H1 (cell line): ENCODE data around the gene NAT10. TPM values are rescaled to one million over a fixed set of nuclear protein-coding genes. Genes with fewer than 3 reads are reported as not detected.

Experiments
- CTCF ChIA-PET: fragments of 300-600 bp; sonication (Branson Sonifier 250); formaldehyde crosslinking; loops from one replicate; lab custom pipeline; 2021; ENCODE audit not compliant: partially characterized antibody; lab: Charles Lee
- POLR2A ChIA-PET: fragments of 300-600 bp; sonication (Branson Sonifier 250); formaldehyde crosslinking; loops from one replicate; lab custom pipeline; 2021; ENCODE audit warnings: inconsistent platforms; ENCODE audit not compliant: partially characterized antibody; lab: Charles Lee
- DNase-seq, 2 experiments: peaks; one replicate each; pipeline versions ENCODE4 v3.0.0 to v3.0.0-alpha.2; 2010 to 2022; ENCODE audit warnings: low spot score in 2 of 2, low read depth in 1 of 2, mixed read lengths in 1 of 2
- FAIRE-seq: peaks from 2 replicates; lab custom pipeline; 2011; peaks lifted over from hg19 to GRCh38; lab: Jason Lieb, UNC
- H2AFZ ChIP-seq: 2 replicates; pipeline ENCODE4 v1.8.1; 2012; ENCODE audit warnings: low read length, inconsistent platforms
- H2AK5ac ChIP-seq: 2 replicates; pipeline ENCODE4 v1.6.1; 2013; ENCODE audit warnings: low read depth, low read length
- H2BK120ac ChIP-seq: replicated peaks from 2 replicates; pipeline ENCODE3; 2013; ENCODE audit warnings: low read depth, low read length, inconsistent platforms
- H2BK12ac ChIP-seq: 2 replicates; pipeline ENCODE4 v1.6.1; 2013; ENCODE audit warnings: low read depth, low read length
- H2BK15ac ChIP-seq: 2 replicates; pipeline ENCODE4 v1.6.1; 2013; ENCODE audit warnings: low read length
- H2BK20ac ChIP-seq: 2 replicates; pipeline ENCODE4 v1.6.1; 2013; ENCODE audit warnings: low read length
- H2BK5ac ChIP-seq: 2 replicates; pipeline ENCODE4 v1.6.1; 2013; ENCODE audit warnings: low read depth, low read length
- H3K14ac ChIP-seq: 2 replicates; pipeline ENCODE4 v1.6.1; 2013; ENCODE audit warnings: inconsistent platforms; ENCODE audit not compliant: insufficient read length
- H3K18ac ChIP-seq: 2 replicates; pipeline ENCODE4 v1.6.1; 2013; ENCODE audit warnings: low read length; ENCODE audit errors: extremely low read depth
- H3K23ac ChIP-seq: 2 replicates; pipeline ENCODE4 v1.6.1; 2013; ENCODE audit warnings: inconsistent platforms; ENCODE audit not compliant: insufficient read length
- H3K23me2 ChIP-seq: 2 replicates; pipeline ENCODE4 v1.6.1; 2013; ENCODE audit warnings: low read depth, low read length
- H3K27ac ChIP-seq: 2 replicates; pipeline ENCODE4 v1.6.1; 2011; ENCODE audit warnings: low read depth, low read length, inconsistent platforms
- H3K27me3 ChIP-seq, 4 experiments: replicated peaks in 1 of 4; 1 replicate in 1 of 4; 2 replicates in 3 of 4; pipeline versions ENCODE4 v1.6.1 to v1.8.1; 2011 to 2013; ENCODE audit warnings: low read length in 3 of 4, mild to moderate bottlenecking in 3 of 4, inconsistent platforms in 2 of 4, mixed read lengths in 2 of 4, moderate library complexity in 1 of 4; ENCODE audit not compliant: control insufficient read depth in 3 of 4, insufficient read depth in 3 of 4; ENCODE audit errors: extremely low read depth in 1 of 4
- H3K36me3 ChIP-seq, 4 experiments: 2 replicates each; pipeline versions ENCODE4 v1.6.1 to v1.8.1; 2011 to 2013; ENCODE audit warnings: mild to moderate bottlenecking in 4 of 4, low read length in 3 of 4, moderate library complexity in 2 of 4, control low read depth in 1 of 4, inconsistent platforms in 1 of 4; ENCODE audit not compliant: insufficient read depth in 4 of 4, control insufficient read depth in 2 of 4
- H3K4ac ChIP-seq: replicated peaks from 2 replicates; pipeline ENCODE3; 2013; ENCODE audit warnings: low read length, low read depth, mixed read lengths, inconsistent platforms; ENCODE audit not compliant: insufficient read length
- H3K4me1 ChIP-seq, 4 experiments: replicated peaks in 1 of 4; 1 replicate in 1 of 4; 2 replicates in 3 of 4; pipeline versions ENCODE4 v1.6.1 to v1.8.1; 2011 to 2013; ENCODE audit warnings: low read length in 3 of 4, inconsistent platforms in 2 of 4, mixed read lengths in 1 of 4; ENCODE audit not compliant: insufficient read depth in 4 of 4, control insufficient read depth in 3 of 4
- H3K4me2 ChIP-seq, 2 experiments: 2 replicates each; pipeline versions ENCODE4 v1.6.1 to v1.8.1; 2011 to 2013; ENCODE audit warnings: low read depth in 2 of 2, low read length in 2 of 2, control low read depth in 1 of 2, inconsistent platforms in 1 of 2, mild to moderate bottlenecking in 1 of 2; ENCODE audit not compliant: insufficient read depth in 1 of 2
- H3K4me3 ChIP-seq, 4 experiments: fragments of 200-600, 300-600 bp in 1 of 4; sonication (generic), shearing (Covaris generic), sonication (Bioruptor Twin) in 1 of 4; 2 replicates each; pipeline versions ENCODE4 v1.5.1 to v1.8.1; 2011 to 2016; ENCODE audit warnings: low read length in 4 of 4, low read depth in 3 of 4, control low read depth in 2 of 4, inconsistent platforms in 2 of 4, mild to moderate bottlenecking in 2 of 4, mixed read lengths in 1 of 4, moderate library complexity in 1 of 4; ENCODE audit not compliant: insufficient read depth in 2 of 4; ENCODE audit errors: extremely low read depth in 1 of 4
- H3K56ac ChIP-seq: replicated peaks from 2 replicates; pipeline ENCODE3; 2013; ENCODE audit warnings: low read depth, mild to moderate bottlenecking, mixed read lengths, low read length, inconsistent platforms; ENCODE audit not compliant: insufficient read length
- H3K79me1 ChIP-seq: 2 replicates; pipeline ENCODE4 v1.6.1; 2013; ENCODE audit warnings: low read depth, low read length, control low read depth
- H3K79me2 ChIP-seq, 2 experiments: 2 replicates each; pipeline versions ENCODE4 v1.6.1 to v1.8.1; 2012 to 2013; ENCODE audit warnings: low read length in 2 of 2, mild to moderate bottlenecking in 2 of 2, inconsistent platforms in 1 of 2; ENCODE audit not compliant: insufficient read depth in 2 of 2, control insufficient read depth in 1 of 2
- H3K9ac ChIP-seq, 4 experiments: replicated peaks in 1 of 4; 1 replicate in 1 of 4; 2 replicates in 3 of 4; pipeline versions ENCODE4 v1.6.1 to v1.8.1; 2011 to 2013; ENCODE audit warnings: low read depth in 3 of 4, low read length in 3 of 4, control low read depth in 2 of 4, mild to moderate bottlenecking in 2 of 4, moderate library complexity in 2 of 4, inconsistent platforms in 1 of 4; ENCODE audit errors: extremely low read depth in 1 of 4
- H3K9me3 ChIP-seq, 2 experiments: 2 replicates each; pipeline versions ENCODE4 v1.6.1 to v1.8.1; 2012 to 2013; ENCODE audit warnings: mild to moderate bottlenecking in 2 of 2, moderate library complexity in 2 of 2, control low read depth in 1 of 2, inconsistent platforms in 1 of 2, low read depth in 1 of 2, low read length in 1 of 2, mixed read lengths in 1 of 2; ENCODE audit not compliant: insufficient read depth in 2 of 2
- H4K20me1 ChIP-seq, 2 experiments: replicated peaks in 1 of 2; 2 replicates each; pipeline versions ENCODE3 to v1.8.1; 2011 to 2013; ENCODE audit warnings: inconsistent platforms in 2 of 2, low read length in 2 of 2, mild to moderate bottlenecking in 1 of 2; ENCODE audit not compliant: insufficient read depth in 2 of 2, control insufficient read depth in 1 of 2
- H4K5ac ChIP-seq: 2 replicates; pipeline ENCODE4 v1.6.1; 2013; ENCODE audit warnings: low read length, low read depth, mixed read lengths, inconsistent platforms; ENCODE audit not compliant: insufficient read length
- H4K8ac ChIP-seq: 2 replicates; pipeline ENCODE4 v1.8.0; 2013; ENCODE audit warnings: mild to moderate bottlenecking, moderate library complexity, low read length, inconsistent platforms; ENCODE audit not compliant: insufficient read depth; ENCODE audit errors: extremely low read depth
- H4K91ac ChIP-seq: replicated peaks from 2 replicates; pipeline ENCODE3; 2013; ENCODE audit warnings: low read length, mixed read lengths, inconsistent platforms; ENCODE audit not compliant: insufficient read length
- EGR1 ChIP-seq: IDR thresholded peaks from 2 replicates; pipeline ENCODE4 v1.6.1; 2011; ENCODE audit warnings: low read depth, low read length, borderline replicate concordance
- EP300 ChIP-seq, 2 experiments: IDR thresholded peaks; 1 replicate in 1 of 2; 2 replicates in 1 of 2; pipeline ENCODE4 v1.6.1; 2011 to 2012; ENCODE audit warnings: low read depth in 2 of 2, low read length in 2 of 2, mild to moderate bottlenecking in 2 of 2, borderline replicate concordance in 1 of 2, inconsistent platforms in 1 of 2, moderate library complexity in 1 of 2
- GABPA ChIP-seq: IDR thresholded peaks from 2 replicates; pipeline ENCODE4 v1.6.1; 2011; ENCODE audit warnings: mild to moderate bottlenecking, low read length, moderate library complexity, borderline replicate concordance; ENCODE audit not compliant: insufficient read depth
- JUND ChIP-seq: IDR thresholded peaks from 2 replicates; pipeline ENCODE4 v1.6.1; 2011; ENCODE audit warnings: mild to moderate bottlenecking, improper control_type of control experiment, low read length
- KDM4A ChIP-seq: IDR thresholded peaks from one replicate; pipeline ENCODE4 v1.7.1; 2012; ENCODE audit warnings: low read depth, mild to moderate bottlenecking, moderate library complexity, low read length, inconsistent platforms; ENCODE audit not compliant: severe bottlenecking
- KDM5A ChIP-seq: fragments of 200-600 bp; IDR thresholded peaks from 2 replicates; pipeline ENCODE4 v1.7.1; 2012; ENCODE audit warnings: mild to moderate bottlenecking, low read length, inconsistent platforms, mixed read lengths
- MAX ChIP-seq: IDR thresholded peaks from 2 replicates; pipeline ENCODE4 v1.6.1; 2012; ENCODE audit warnings: inconsistent platforms
- SP4 ChIP-seq: IDR thresholded peaks from 2 replicates; pipeline ENCODE4 v1.6.1; 2012; ENCODE audit warnings: low read length, inconsistent platforms
- SUZ12 ChIP-seq: fragments of 200-600 bp; sonication (generic); IDR thresholded peaks from 2 replicates; pipeline ENCODE4 v1.6.1; 2012; ENCODE audit warnings: mild to moderate bottlenecking, inconsistent platforms, low read length, moderate library complexity, mixed read lengths
- WGBS, 2 experiments: shearing (Covaris generic) in 1 of 2; methylation state at CpG; one replicate each; pipeline versions ENCODE4 v1.1.6 to v1.1.7; 2013 to 2015; ENCODE audit warnings: low lambda C conversion rate in 2 of 2, mixed read lengths in 2 of 2, inconsistent platforms in 1 of 2, low coverage in 1 of 2, missing lambda C conversion rate in 1 of 2; ENCODE audit not compliant: insufficient replicate concordance in 2 of 2, insufficient coverage in 1 of 2, insufficient read length in 1 of 2; ENCODE audit errors: extremely low coverage in 1 of 2, missing lambda C conversion rate in 1 of 2; 5-methylcytosine and 5-hydroxymethylcytosine counted together
- polyA plus RNA-seq, 7 experiments: library from polyadenylated mRNA; depleted of rRNA in 3 of 7; stranded (reverse) in 5 of 7; unstranded in 2 of 7; fragments of >200 nt in 5 of 7; fragments of 200-250 nt in 2 of 7; gene quantifications; 1 replicate in 5 of 7; 2 replicates in 1 of 7; 4 replicates in 1 of 7; pipeline versions ENCODE4 v1.2.1 to v1.2.3, GENCODE V29; 2011 to 2013; ENCODE audit warnings: missing spikeins in 2 of 7, mixed read lengths in 2 of 7
- total RNA-seq: library from RNA; stranded (reverse); fragmentation: NEBNext Ultra II Directional; extraction: Animal tissue kit (Norgen Biotek cat#: 25700); gene quantifications from 2 replicates; pipeline ENCODE4 v1.2.1, GENCODE V29; 2021
- TF ChIP-seq, protein P1 (sequence below): IDR thresholded peaks from 2 replicates; pipeline ENCODE4 v1.6.1; 2012; ENCODE audit warnings: low read length, inconsistent platforms
- TF ChIP-seq, protein P2 (sequence below): IDR thresholded peaks from 2 replicates; pipeline ENCODE4 v1.6.1; 2011; ENCODE audit warnings: low read length, improper control_type of control experiment

NAT10 gene
- total and polyA plus RNA-seq, 2 of the 8 experiments (the other 6 are each of a cell fraction or from before 2014, with no cell fraction given), result 66.3 to 89.6 TPM

- Histone ChIP-seq H3K4me3 (no peak overlapping the region), H2AK5ac (no peak overlapping the region), H3K79me1 (no peaks in the 10 kb centered on the region), H4K91ac (no peak overlapping the region), H4K5ac (no peak overlapping the region), H2AFZ (no peak overlapping the region), H3K23ac (no peak overlapping the region), H3K4me2 (no peak overlapping the region), H3K56ac (no peak overlapping the region), H3K79me2 (no peaks in the 10 kb centered on the region), H2BK20ac (no peak overlapping the region), H2BK5ac (no peak overlapping the region), H3K36me3 (peaks cover 0 to 3% (median 0%) of the 10 kb centered on the region in 4 experiments; a peak in 1 of 8 replicates), H3K9ac (no peak overlapping the region), H3K14ac (no peak overlapping the region), H2BK120ac (no peak overlapping the region), H3K4ac (no peak overlapping the region), H2BK12ac (no peak overlapping the region), H3K9me3 (no peaks in the 10 kb centered on the region), H3K4me1 (no peaks in the 10 kb centered on the region), H3K27me3 (no peaks in the 10 kb centered on the region), H4K8ac (no peak overlapping the region), H3K23me2 (no peaks in the 10 kb centered on the region), H3K27ac (no peak overlapping the region), H4K20me1 (peaks cover 8 to 24% of the 10 kb centered on the region in 2 experiments), H3K18ac (no peak overlapping the region), H2BK15ac (no peak overlapping the region)
- 91% methylated on average over 9 of the region's 9 CpGs; no CpG with 5 or more reads in 1 of the 2 experiments for WGBS, 2 experiments
- DNase-seq, result no peak
- no peak for FAIRE-seq
- ChIA-PET CTCF (interaction anchor here (1.3 to 11.3 kb wide), 3 partner anchors 7 to 12 kb away, joined by 5 to 89 read pairs (median 6); no protein-coding TSS in a partner anchor), POLR2A (no interaction called here)
- no peak for TF ChIP-seq GABPA
- TF ChIP-seq KDM4A, result no peak
- no peak for TF ChIP-seq EP300 (IDR thresholded peaks at IDR 0.05; ENCODE audit: borderline replicate concordance in 1 of 2, low read depth in 2 of 2, low read length in 2 of 2)
- TF ChIP-seq SP4, result no peak
- no peak for TF ChIP-seq MAX
- TF ChIP-seq KDM5A, result no peak
- TF ChIP-seq, protein P1, sequence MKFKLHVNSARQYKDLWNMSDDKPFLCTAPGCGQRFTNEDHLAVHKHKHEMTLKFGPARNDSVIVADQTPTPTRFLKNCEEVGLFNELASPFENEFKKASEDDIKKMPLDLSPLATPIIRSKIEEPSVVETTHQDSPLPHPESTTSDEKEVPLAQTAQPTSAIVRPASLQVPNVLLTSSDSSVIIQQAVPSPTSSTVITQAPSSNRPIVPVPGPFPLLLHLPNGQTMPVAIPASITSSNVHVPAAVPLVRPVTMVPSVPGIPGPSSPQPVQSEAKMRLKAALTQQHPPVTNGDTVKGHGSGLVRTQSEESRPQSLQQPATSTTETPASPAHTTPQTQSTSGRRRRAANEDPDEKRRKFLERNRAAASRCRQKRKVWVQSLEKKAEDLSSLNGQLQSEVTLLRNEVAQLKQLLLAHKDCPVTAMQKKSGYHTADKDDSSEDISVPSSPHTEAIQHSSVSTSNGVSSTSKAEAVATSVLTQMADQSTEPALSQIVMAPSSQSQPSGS, result no peak
- no peak for TF ChIP-seq SUZ12
- TF ChIP-seq EGR1, result no peak
- TF ChIP-seq JUND, result no peak
- TF ChIP-seq, protein P2, sequence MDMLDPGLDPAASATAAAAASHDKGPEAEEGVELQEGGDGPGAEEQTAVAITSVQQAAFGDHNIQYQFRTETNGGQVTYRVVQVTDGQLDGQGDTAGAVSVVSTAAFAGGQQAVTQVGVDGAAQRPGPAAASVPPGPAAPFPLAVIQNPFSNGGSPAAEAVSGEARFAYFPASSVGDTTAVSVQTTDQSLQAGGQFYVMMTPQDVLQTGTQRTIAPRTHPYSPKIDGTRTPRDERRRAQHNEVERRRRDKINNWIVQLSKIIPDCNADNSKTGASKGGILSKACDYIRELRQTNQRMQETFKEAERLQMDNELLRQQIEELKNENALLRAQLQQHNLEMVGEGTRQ, result no peak
Measured at GRCh38 chr11:34157163-34157562, 51.7 kb downstream of the NAT10 start.
